HEK293 (cell line): ENCODE results near the gene CNFN.

ENCODE experiments used
- GLI2 ChIP-seq: fragments of 450-650 bp; formaldehyde crosslinking; IDR thresholded peaks from 2 replicates; pipeline ENCODE4; 2017; ENCODE audit warnings: missing biosample characterization, missing genetic modification characterization, low read depth, borderline replicate concordance
- HOXC10 ChIP-seq: sonication (generic); formaldehyde crosslinking; IDR thresholded peaks from 2 replicates; pipeline ENCODE4 v1.8.1; 2023; ENCODE audit warnings: mild to moderate bottlenecking, missing genetic modification reagents
- KLF8 ChIP-seq: fragments of 450-650 bp; formaldehyde crosslinking; IDR thresholded peaks from 2 replicates; pipeline ENCODE4 v1.5.1; 2016; ENCODE audit warnings: missing biosample characterization, missing genetic modification characterization
- MZF1 ChIP-seq: fragments of 450-650 bp; formaldehyde crosslinking; IDR thresholded peaks from 2 replicates; pipeline ENCODE4 v1.5.1; 2017; ENCODE audit warnings: missing biosample characterization, missing genetic modification characterization, borderline replicate concordance
- REPIN1 ChIP-seq: fragments of 450-650 bp; formaldehyde crosslinking; IDR thresholded peaks from 2 replicates; pipeline ENCODE4 v1.5.1; 2017; ENCODE audit warnings: missing biosample characterization, missing genetic modification characterization, low read depth
- SALL2 ChIP-seq: fragments of 450-650 bp; formaldehyde crosslinking; IDR thresholded peaks from 2 replicates; pipeline ENCODE4 v1.5.0; 2017; ENCODE audit warnings: missing biosample characterization, mild to moderate bottlenecking, missing genetic modification characterization, borderline replicate concordance
- SETDB1 ChIP-seq: IDR thresholded peaks from one replicate; pipeline ENCODE4 v1.6.1; 2017; ENCODE audit warnings: mild to moderate bottlenecking, low read length, moderate library complexity, mixed read lengths; ENCODE audit not compliant: insufficient read length
- WT1 ChIP-seq: fragments of 450-650 bp; formaldehyde crosslinking; IDR thresholded peaks from 2 replicates; pipeline ENCODE4 v1.5.1; 2016; ENCODE audit warnings: missing biosample characterization, missing genetic modification characterization
- ZBTB20 ChIP-seq: fragments of 450-650 bp; formaldehyde crosslinking; IDR thresholded peaks from 2 replicates; pipeline ENCODE4 v1.5.1; 2016; ENCODE audit warnings: missing biosample characterization, missing genetic modification characterization
- ZBTB26 ChIP-seq: fragments of 450-650 bp; formaldehyde crosslinking; optimal IDR thresholded peaks from 2 replicates; pipeline ENCODE3; 2016; ENCODE audit warnings: missing biosample characterization, mild to moderate bottlenecking, missing genetic modification characterization
- ZFP3 ChIP-seq: fragments of 450-650 bp; formaldehyde crosslinking; IDR thresholded peaks from 2 replicates; pipeline ENCODE4 v1.5.1; 2016; ENCODE audit warnings: low read depth, missing biosample characterization, missing genetic modification characterization
- ZFP37 ChIP-seq: fragments of 450-650 bp; formaldehyde crosslinking; IDR thresholded peaks from 2 replicates; pipeline ENCODE4 v1.5.1; 2016; ENCODE audit warnings: missing biosample characterization, missing genetic modification characterization
- ZNF133 ChIP-seq: fragments of 450-650 bp; formaldehyde crosslinking; IDR thresholded peaks from 2 replicates; pipeline ENCODE4 v1.5.1; 2016; ENCODE audit warnings: missing biosample characterization, missing genetic modification characterization
- ZNF202 ChIP-seq: fragments of 450-650 bp; formaldehyde crosslinking; IDR thresholded peaks from 2 replicates; pipeline ENCODE4 v1.5.1; 2016; ENCODE audit warnings: missing biosample characterization, missing genetic modification characterization, borderline replicate concordance
- ZNF274 ChIP-seq, 2 experiments: fragments of 200-500 bp in 1 of 2; fragments of 450-650 bp in 1 of 2; sonication (Bioruptor generic) in 1 of 2; formaldehyde crosslinking in 1 of 2; IDR thresholded peaks; 2 replicates each; pipeline versions ENCODE4 v1.5.1 to v1.6.1; 2014 to 2016; ENCODE audit warnings: borderline replicate concordance in 1 of 2, inconsistent platforms in 1 of 2, low read length in 1 of 2, missing biosample characterization in 1 of 2, missing genetic modification characterization in 1 of 2
- ZNF292 ChIP-seq: fragments of 450-650 bp; formaldehyde crosslinking; IDR thresholded peaks from 2 replicates; pipeline ENCODE4 v1.5.1; 2016; ENCODE audit warnings: low read depth, missing biosample characterization, missing genetic modification characterization, borderline replicate concordance
- ZNF544 ChIP-seq: fragments of 450-650 bp; formaldehyde crosslinking; IDR thresholded peaks from 2 replicates; pipeline ENCODE4 v1.5.0; 2017; ENCODE audit warnings: missing biosample characterization, missing genetic modification characterization
- ZNF571 ChIP-seq: fragments of 450-650 bp; formaldehyde crosslinking; IDR thresholded peaks from 2 replicates; pipeline ENCODE4 v1.5.0; 2017; ENCODE audit warnings: missing biosample characterization, missing genetic modification characterization
- ZNF585B ChIP-seq: fragments of 450-650 bp; formaldehyde crosslinking; IDR thresholded peaks from 2 replicates; pipeline ENCODE4 v1.5.1; 2016; ENCODE audit warnings: missing biosample characterization, missing genetic modification characterization
- ZNF596 ChIP-seq: fragments of 450-650 bp; IDR thresholded peaks from 2 replicates; pipeline ENCODE4 v1.5.0; 2018; ENCODE audit warnings: missing biosample characterization, mild to moderate bottlenecking, missing genetic modification characterization, moderate library complexity
- ZNF610 ChIP-seq: fragments of 450-650 bp; formaldehyde crosslinking; IDR thresholded peaks from 2 replicates; pipeline ENCODE4 v1.5.1; 2016; ENCODE audit warnings: missing biosample characterization, missing genetic modification characterization, borderline replicate concordance
- ZNF664 ChIP-seq: fragments of 450-650 bp; formaldehyde crosslinking; IDR thresholded peaks from 2 replicates; pipeline ENCODE4 v1.5.1; 2016; ENCODE audit warnings: missing biosample characterization, missing genetic modification characterization
- ZNF707 ChIP-seq: fragments of 450-650 bp; formaldehyde crosslinking; IDR thresholded peaks from 2 replicates; pipeline ENCODE4 v1.5.1; 2016; ENCODE audit warnings: missing biosample characterization, missing genetic modification characterization
- ZNF791 ChIP-seq: fragments of 450-650 bp; formaldehyde crosslinking; IDR thresholded peaks from 2 replicates; pipeline ENCODE4 v1.5.1; 2016; ENCODE audit warnings: missing biosample characterization, missing genetic modification characterization
- ZXDB ChIP-seq: fragments of 450-650 bp; formaldehyde crosslinking; IDR thresholded peaks from 2 replicates; pipeline ENCODE4 v1.5.1; 2016; ENCODE audit warnings: missing biosample characterization, missing genetic modification characterization
- TF ChIP-seq, protein P1 (sequence below): fragments of 450-650 bp; formaldehyde crosslinking; IDR thresholded peaks from 2 replicates; pipeline ENCODE4 v1.5.1; 2016; ENCODE audit warnings: missing biosample characterization, missing genetic modification characterization
- TF ChIP-seq, protein P2 (sequence below): fragments of 450-650 bp; formaldehyde crosslinking; IDR thresholded peaks from 2 replicates; pipeline ENCODE4 v1.5.1; 2016; ENCODE audit warnings: missing biosample characterization, missing genetic modification characterization
- TF ChIP-seq, protein P3 (sequence below): fragments of 450-650 bp; formaldehyde crosslinking; IDR thresholded peaks from 2 replicates; pipeline ENCODE4 v1.5.1; 2016; ENCODE audit warnings: missing biosample characterization, missing genetic modification characterization

Gene CNFN

GRCh38 chr19:42397263-42398166 lies 7.4 kb upstream of the CNFN start (continued):
- no peak for TF ChIP-seq ZNF292
- no peak for TF ChIP-seq ZNF664 (tag by site-specific recombination)
- TF ChIP-seq REPIN1 (tag by site-specific recombination), result peak; percentile 55; the same call in 1 of the 2 replicates
- TF ChIP-seq, protein P1, sequence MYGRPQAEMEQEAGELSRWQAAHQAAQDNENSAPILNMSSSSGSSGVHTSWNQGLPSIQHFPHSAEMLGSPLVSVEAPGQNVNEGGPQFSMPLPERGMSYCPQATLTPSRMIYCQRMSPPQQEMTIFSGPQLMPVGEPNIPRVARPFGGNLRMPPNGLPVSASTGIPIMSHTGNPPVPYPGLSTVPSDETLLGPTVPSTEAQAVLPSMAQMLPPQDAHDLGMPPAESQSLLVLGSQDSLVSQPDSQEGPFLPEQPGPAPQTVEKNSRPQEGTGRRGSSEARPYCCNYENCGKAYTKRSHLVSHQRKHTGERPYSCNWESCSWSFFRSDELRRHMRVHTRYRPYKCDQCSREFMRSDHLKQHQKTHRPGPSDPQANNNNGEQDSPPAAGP (tag by site-specific recombination), result no peak; the same call in none of the 2 replicates
- no peak for TF ChIP-seq HOXC10 (CRISPR knock-in tag)
- TF ChIP-seq, protein P2, sequence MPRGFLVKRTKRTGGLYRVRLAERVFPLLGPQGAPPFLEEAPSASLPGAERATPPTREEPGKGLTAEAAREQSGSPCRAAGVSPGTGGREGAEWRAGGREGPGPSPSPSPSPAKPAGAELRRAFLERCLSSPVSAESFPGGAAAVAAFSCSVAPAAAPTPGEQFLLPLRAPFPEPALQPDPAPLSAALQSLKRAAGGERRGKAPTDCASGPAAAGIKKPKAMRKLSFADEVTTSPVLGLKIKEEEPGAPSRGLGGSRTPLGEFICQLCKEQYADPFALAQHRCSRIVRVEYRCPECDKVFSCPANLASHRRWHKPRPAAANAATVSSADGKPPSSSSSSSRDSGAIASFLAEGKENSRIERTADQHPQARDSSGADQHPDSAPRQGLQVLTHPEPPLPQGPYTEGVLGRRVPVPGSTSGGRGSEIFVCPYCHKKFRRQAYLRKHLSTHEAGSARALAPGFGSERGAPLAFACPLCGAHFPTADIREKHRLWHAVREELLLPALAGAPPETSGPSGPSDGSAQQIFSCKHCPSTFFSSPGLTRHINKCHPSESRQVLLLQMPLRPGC (tag by site-specific recombination), result peak; percentile 23; the same call in 1 of the 2 replicates
- TF ChIP-seq, protein P3, sequence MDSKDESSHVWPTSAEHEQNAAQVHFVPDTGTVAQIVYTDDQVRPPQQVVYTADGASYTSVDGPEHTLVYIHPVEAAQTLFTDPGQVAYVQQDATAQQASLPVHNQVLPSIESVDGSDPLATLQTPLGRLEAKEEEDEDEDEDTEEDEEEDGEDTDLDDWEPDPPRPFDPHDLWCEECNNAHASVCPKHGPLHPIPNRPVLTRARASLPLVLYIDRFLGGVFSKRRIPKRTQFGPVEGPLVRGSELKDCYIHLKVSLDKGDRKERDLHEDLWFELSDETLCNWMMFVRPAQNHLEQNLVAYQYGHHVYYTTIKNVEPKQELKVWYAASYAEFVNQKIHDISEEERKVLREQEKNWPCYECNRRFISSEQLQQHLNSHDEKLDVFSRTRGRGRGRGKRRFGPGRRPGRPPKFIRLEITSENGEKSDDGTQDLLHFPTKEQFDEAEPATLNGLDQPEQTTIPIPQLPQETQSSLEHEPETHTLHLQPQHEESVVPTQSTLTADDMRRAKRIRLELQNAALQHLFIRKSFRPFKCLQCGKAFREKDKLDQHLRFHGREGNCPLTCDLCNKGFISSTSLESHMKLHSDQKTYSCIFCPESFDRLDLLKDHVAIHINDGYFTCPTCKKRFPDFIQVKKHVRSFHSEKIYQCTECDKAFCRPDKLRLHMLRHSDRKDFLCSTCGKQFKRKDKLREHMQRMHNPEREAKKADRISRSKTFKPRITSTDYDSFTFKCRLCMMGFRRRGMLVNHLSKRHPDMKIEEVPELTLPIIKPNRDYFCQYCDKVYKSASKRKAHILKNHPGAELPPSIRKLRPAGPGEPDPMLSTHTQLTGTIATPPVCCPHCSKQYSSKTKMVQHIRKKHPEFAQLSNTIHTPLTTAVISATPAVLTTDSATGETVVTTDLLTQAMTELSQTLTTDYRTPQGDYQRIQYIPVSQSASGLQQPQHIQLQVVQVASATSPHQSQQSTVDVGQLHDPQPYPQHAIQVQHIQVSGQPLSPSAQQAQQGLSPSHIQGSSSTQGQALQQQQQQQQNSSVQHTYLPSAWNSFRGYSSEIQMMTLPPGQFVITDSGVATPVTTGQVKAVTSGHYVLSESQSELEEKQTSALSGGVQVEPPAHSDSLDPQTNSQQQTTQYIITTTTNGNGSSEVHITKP (tag by site-specific recombination), result peak; percentile 56
- TF ChIP-seq ZNF707 (tag by site-specific recombination), result no peak
- no peak for TF ChIP-seq SALL2 (tag by site-specific recombination)
- no peak for TF ChIP-seq ZNF274 (IDR thresholded peaks at IDR 0.05; ENCODE audit: low read length)
- peak; percentile 54; the same call in 1 of the 2 replicates for TF ChIP-seq ZNF274 (tag by site-specific recombination; IDR thresholded peaks at IDR 0.05; ENCODE audit: borderline replicate concordance)
- 0 out of 2 replicates have a peak, but pooled peaks have one; percentile 8 for TF ChIP-seq KLF8 (tag by site-specific recombination)
- no peak for TF ChIP-seq ZNF133 (tag by site-specific recombination)
- peak; percentile 2 for TF ChIP-seq ZBTB26 (tag by site-specific recombination)
- TF ChIP-seq ZNF596 (tag by site-specific recombination), result no peak
- 0 out of 2 replicates have a peak, but pooled peaks have one; percentile 6 for TF ChIP-seq WT1 (tag by site-specific recombination)
- no peak for TF ChIP-seq ZNF585B (tag by site-specific recombination)
- TF ChIP-seq ZNF202, result no peak
- no peak for TF ChIP-seq SETDB1
- no peak for TF ChIP-seq ZNF610
- no peak for TF ChIP-seq ZNF544 (tag by site-specific recombination)
- no peak for TF ChIP-seq GLI2 (tag by site-specific recombination)
- no peak; the same call in 1 of the 2 replicates for TF ChIP-seq ZXDB (tag by site-specific recombination)
- TF ChIP-seq MZF1 (tag by site-specific recombination), result no peak
- TF ChIP-seq ZNF791 (tag by site-specific recombination), result no peak
- peak; percentile 66 for TF ChIP-seq ZBTB20 (tag by site-specific recombination)
- peak; percentile 35; the same call in 1 of the 2 replicates for TF ChIP-seq ZFP37 (tag by site-specific recombination)
- no peak for TF ChIP-seq ZFP3
- TF ChIP-seq ZNF571, result no peak
